Fibroblast of lung (primary cell): ENCODE results near the gene RIPOR1. TPM values are rescaled to one million over a fixed set of nuclear protein-coding genes. Genes with fewer than 3 reads are reported as not detected.

Source experiments
- DNase-seq, 2 donors: peaks; one replicate each; pipeline versions ENCODE4 v3.0.0 to v3.0.0-alpha.2; 2010; ENCODE audit warnings: low read depth in 2 of 2
- H2AFZ ChIP-seq: 2 replicates; pipeline ENCODE4 v1.5.1; 2012; ENCODE audit warnings: low read length, control low read depth, inconsistent platforms
- H3K27ac ChIP-seq: 2 replicates; pipeline ENCODE4 v1.5.1; 2011; ENCODE audit warnings: low read length, control low read depth; ENCODE audit not compliant: insufficient read depth
- H3K27me3 ChIP-seq: 2 replicates; pipeline ENCODE4 v1.5.1; 2011; ENCODE audit warnings: mild to moderate bottlenecking, low read length; ENCODE audit not compliant: control insufficient read depth, insufficient read depth
- H3K36me3 ChIP-seq: 2 replicates; pipeline ENCODE4 v1.5.1; 2011; ENCODE audit warnings: low read length; ENCODE audit not compliant: control insufficient read depth, insufficient read depth
- H3K4me1 ChIP-seq: 2 replicates; pipeline ENCODE4 v1.5.1; 2011; ENCODE audit warnings: low read length; ENCODE audit not compliant: control insufficient read depth, insufficient read depth; ENCODE audit errors: extremely low read depth
- H3K4me2 ChIP-seq: 2 replicates; pipeline ENCODE4 v1.5.1; 2011; ENCODE audit warnings: low read length, control low read depth; ENCODE audit not compliant: insufficient read depth; ENCODE audit errors: extremely low read depth
- H3K4me3 ChIP-seq, 4 experiments: fragments of 200-600 bp in 1 of 4; sonication (generic) in 1 of 4; replicated peaks in 1 of 4; 2 replicates each; pipeline ENCODE4 v1.5.1; 2011 to 2016; ENCODE audit warnings: low read length in 4 of 4, low read depth in 3 of 4, mild to moderate bottlenecking in 3 of 4, control low read depth in 2 of 4, inconsistent platforms in 1 of 4, mixed read lengths in 1 of 4; ENCODE audit not compliant: insufficient read depth in 1 of 4; ENCODE audit errors: control extremely low read depth in 1 of 4
- H3K79me2 ChIP-seq: 2 replicates; pipeline ENCODE4 v1.5.1; 2012; ENCODE audit warnings: mild to moderate bottlenecking, low read length, inconsistent platforms; ENCODE audit not compliant: control insufficient read depth, insufficient read depth
- H3K9ac ChIP-seq: 2 replicates; pipeline ENCODE4 v1.5.1; 2011; ENCODE audit warnings: mild to moderate bottlenecking, low read length, control low read depth; ENCODE audit not compliant: insufficient read depth
- H3K9me3 ChIP-seq: 2 replicates; pipeline ENCODE4 v1.5.1; 2012; ENCODE audit warnings: low read depth, low read length; ENCODE audit not compliant: control insufficient read depth, insufficient read depth
- H4K20me1 ChIP-seq: 2 replicates; pipeline ENCODE4 v1.5.1; 2011; ENCODE audit warnings: low read length; ENCODE audit not compliant: control insufficient read depth, insufficient read depth; ENCODE audit errors: extremely low read depth
- EZH2 ChIP-seq: IDR thresholded peaks from 2 replicates; pipeline ENCODE4 v1.5.1; 2012; ENCODE audit warnings: low read length, control low read depth, mild to moderate bottlenecking; ENCODE audit errors: missing control alignments
- polyA plus RNA-seq, 2 donors: library from polyadenylated mRNA; depleted of rRNA in 1 of 2; stranded (reverse) in 1 of 2; unstranded in 1 of 2; fragments of >200 nt; gene quantifications; 2 replicates each; pipeline ENCODE4 v1.2.1, GENCODE V29; 2011 to 2012; ENCODE audit warnings: missing spikeins in 1 of 2
- total RNA-seq: library from RNA; depleted of rRNA; stranded (reverse); fragments of >200 nt; gene quantifications from 2 replicates; pipeline ENCODE4 v1.2.1, GENCODE V29; 2014
- TF ChIP-seq, protein P1 (sequence below), 2 donors: IDR thresholded peaks in 1 of 2; conservative IDR thresholded peaks in 1 of 2; 1 replicate in 1 of 2; 2 replicates in 1 of 2; pipeline ENCODE4 v1.5.1; 2011 to 2012; ENCODE audit warnings: low read length in 2 of 2, control low read depth in 1 of 2, inconsistent platforms in 1 of 2, low read depth in 1 of 2, mild to moderate bottlenecking in 1 of 2

Gene RIPOR1
- total and polyA plus RNA-seq, 2 donors (not counting 1 experiment from before 2014, with no cell fraction given) = 13.7 to 26.6 TPM

DNA sequence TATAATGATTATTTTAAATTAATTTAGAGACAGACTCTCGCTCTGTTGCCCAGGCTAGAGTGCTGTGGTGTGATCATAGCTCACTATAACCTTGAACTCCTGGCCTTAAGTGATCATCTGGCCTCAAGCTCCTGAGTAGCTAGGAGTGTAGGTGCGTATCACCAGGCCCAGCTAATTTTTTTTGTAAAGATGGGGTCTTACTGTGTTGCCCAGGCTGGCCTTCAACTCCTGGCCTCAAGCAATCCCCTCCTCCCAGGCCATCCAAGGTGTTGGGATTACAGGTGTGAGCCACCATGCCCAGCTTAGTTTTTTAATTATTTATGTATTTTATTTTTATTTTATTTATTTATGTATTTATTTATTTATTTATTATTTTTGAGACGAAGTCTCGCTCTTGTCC, 51.6 kb downstream of the RIPOR1 start:
- no peaks in the 10 kb centered on the region for H3K9me3 ChIP-seq
- H3K27ac ChIP-seq = no peak overlapping the region
- no peaks in the 10 kb centered on the region for H3K27me3 ChIP-seq
- H3K4me2 ChIP-seq = no peak overlapping the region
- no peak overlapping the region for H2AFZ ChIP-seq
- DNase-seq = no peak
- no peak overlapping the region for H3K9ac ChIP-seq
- no peaks in the 10 kb centered on the region for H3K4me1 ChIP-seq
- peaks cover 3% of the 10 kb centered on the region for H3K36me3 ChIP-seq
- TF ChIP-seq, protein P1, sequence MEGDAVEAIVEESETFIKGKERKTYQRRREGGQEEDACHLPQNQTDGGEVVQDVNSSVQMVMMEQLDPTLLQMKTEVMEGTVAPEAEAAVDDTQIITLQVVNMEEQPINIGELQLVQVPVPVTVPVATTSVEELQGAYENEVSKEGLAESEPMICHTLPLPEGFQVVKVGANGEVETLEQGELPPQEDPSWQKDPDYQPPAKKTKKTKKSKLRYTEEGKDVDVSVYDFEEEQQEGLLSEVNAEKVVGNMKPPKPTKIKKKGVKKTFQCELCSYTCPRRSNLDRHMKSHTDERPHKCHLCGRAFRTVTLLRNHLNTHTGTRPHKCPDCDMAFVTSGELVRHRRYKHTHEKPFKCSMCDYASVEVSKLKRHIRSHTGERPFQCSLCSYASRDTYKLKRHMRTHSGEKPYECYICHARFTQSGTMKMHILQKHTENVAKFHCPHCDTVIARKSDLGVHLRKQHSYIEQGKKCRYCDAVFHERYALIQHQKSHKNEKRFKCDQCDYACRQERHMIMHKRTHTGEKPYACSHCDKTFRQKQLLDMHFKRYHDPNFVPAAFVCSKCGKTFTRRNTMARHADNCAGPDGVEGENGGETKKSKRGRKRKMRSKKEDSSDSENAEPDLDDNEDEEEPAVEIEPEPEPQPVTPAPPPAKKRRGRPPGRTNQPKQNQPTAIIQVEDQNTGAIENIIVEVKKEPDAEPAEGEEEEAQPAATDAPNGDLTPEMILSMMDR (conservative IDR thresholded peaks at IDR 0.05 in 1 of 2, IDR thresholded peaks at IDR 0.05 in 1 of 2; ENCODE audit: low read depth in 1 of 2, low read length in 2 of 2) = no peak
- TF ChIP-seq EZH2 = no peak
- no peak overlapping the region for H3K4me3 ChIP-seq
- no peaks in the 10 kb centered on the region for H4K20me1 ChIP-seq
- H3K79me2 ChIP-seq = peaks cover 25% of the 10 kb centered on the region

DNA sequence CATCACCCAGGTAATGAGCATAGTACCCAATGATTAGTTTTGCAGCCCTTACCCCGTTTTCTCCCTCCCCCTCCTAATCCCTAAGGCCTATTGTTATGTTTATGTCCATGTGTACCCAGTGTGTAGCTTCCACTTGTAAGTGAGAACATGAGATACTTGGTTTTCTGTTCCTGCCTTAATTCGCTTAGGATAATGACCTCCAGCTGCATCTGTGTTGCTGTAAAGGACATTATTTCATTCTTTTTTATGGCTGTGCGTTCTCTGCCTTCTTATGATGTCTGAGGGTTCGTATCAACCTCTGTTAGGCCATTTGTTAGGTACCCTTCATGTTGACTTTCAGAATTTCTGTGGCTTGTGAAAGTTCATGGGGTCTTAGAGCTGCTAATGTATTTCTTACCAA, 64.7 kb downstream of the RIPOR1 start:
- no peak overlapping the region for H3K4me3 ChIP-seq
- H3K9ac ChIP-seq = no peak overlapping the region
- no peaks in the 10 kb centered on the region for H3K36me3 ChIP-seq

DNA sequence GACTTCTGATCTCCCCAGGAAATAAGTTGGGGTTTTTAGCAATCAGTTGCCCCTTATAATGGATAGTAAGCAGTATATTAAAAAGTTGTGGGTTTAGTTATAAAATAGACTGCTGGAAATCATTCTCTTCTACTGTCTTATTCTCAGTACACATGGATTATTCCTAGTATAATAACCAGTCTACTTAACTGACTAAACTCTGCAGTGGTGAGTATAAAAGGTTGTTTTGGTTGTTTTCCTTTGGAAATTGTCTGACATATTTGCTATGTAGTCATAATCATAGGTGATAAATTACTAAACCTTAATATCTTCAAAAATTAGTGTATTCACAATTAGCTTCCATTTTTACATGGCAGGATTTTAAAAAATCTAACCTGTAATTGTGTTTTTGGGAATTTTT, 65.1 kb downstream of the RIPOR1 start:
- Histone ChIP-seq H3K79me2 (peaks cover 23% of the 10 kb centered on the region), H2AFZ (no peak overlapping the region), H3K27ac (no peak overlapping the region), H3K9ac (no peak overlapping the region), H3K36me3 (no peaks in the 10 kb centered on the region), H3K4me3 (no peak overlapping the region), H3K4me2 (no peak overlapping the region), H3K27me3 (no peaks in the 10 kb centered on the region), H3K9me3 (no peaks in the 10 kb centered on the region), H4K20me1 (no peaks in the 10 kb centered on the region), H3K4me1 (no peaks in the 10 kb centered on the region)
- DNase-seq = no peak
- TF ChIP-seq, protein P1 (conservative IDR thresholded peaks at IDR 0.05 in 1 of 2, IDR thresholded peaks at IDR 0.05 in 1 of 2; ENCODE audit: low read depth in 1 of 2, low read length in 2 of 2) = no peak
- TF ChIP-seq EZH2 = no peak

More for the DNA sequence above, 64.7 kb downstream of the RIPOR1 start:
- no peak overlapping the region for H3K4me2 ChIP-seq
- H3K27ac ChIP-seq = no peak overlapping the region
- H3K9me3 ChIP-seq = no peaks in the 10 kb centered on the region
- H2AFZ ChIP-seq = no peak overlapping the region
- H4K20me1 ChIP-seq = no peaks in the 10 kb centered on the region
- TF ChIP-seq EZH2 = no peak
- TF ChIP-seq, protein P1 (conservative IDR thresholded peaks at IDR 0.05 in 1 of 2, IDR thresholded peaks at IDR 0.05 in 1 of 2; ENCODE audit: low read depth in 1 of 2, low read length in 2 of 2) = no peak
- peaks cover 23% of the 10 kb centered on the region for H3K79me2 ChIP-seq
- peak in 1 of 2 donors; percentile 12 for DNase-seq
- H3K4me1 ChIP-seq = no peaks in the 10 kb centered on the region
- no peaks in the 10 kb centered on the region for H3K27me3 ChIP-seq
